ENCODE measurements around the gene MSX2. TPM values are rescaled to one million over a fixed set of nuclear protein-coding genes. Genes with fewer than 3 reads are reported as not detected.

MSX2 gene
- total RNA-seq, 1 experiment from 2014 or later = 64.4 TPM

GRCh38 chr5:174729075-174729680, 4.8 kb downstream of the MSX2 start:
- Histone ChIP-seq H3K9me3 (no peaks in the 10 kb centered on the region), H3K36me3 (ENCODE audit: control insufficient read depth, insufficient read depth, low read length) (no peaks in the 10 kb centered on the region; the same call in 1 of the 2 replicates), H3K4me3 (ENCODE audit: low read depth, low read length) (no peak overlapping the region), H3K27me3 (replicated peaks; ENCODE audit: control insufficient read depth, insufficient read depth, low read length) (no peaks in the 10 kb centered on the region), H3K4me1 (peaks cover 32% of the 10 kb centered on the region)
- H3K4me3 Mint-ChIP-seq (ENCODE audit: unreplicated experiment) = no peak overlapping the region
- no peak for TF ChIP-seq CTCF (IDR thresholded peaks at IDR 0.05; ENCODE audit: insufficient read depth in 1 of 2, low read depth in 1 of 2, low read length in 1 of 2, severe bottlenecking in 1 of 2, unreplicated experiment in 1 of 2)
- H3K4me1 Mint-ChIP-seq (ENCODE audit: low read depth, unreplicated experiment) = peaks cover 43% of the 10 kb centered on the region
- H3K27ac Mint-ChIP-seq (ENCODE audit: unreplicated experiment) = no peak overlapping the region
- intact Hi-C loops (cut with micrococcal nuclease; ENCODE audit: unreplicated experiment) = loop anchor here (5.0 kb wide), 1 partner anchor 267 kb away; no protein-coding TSS in a partner anchor
- no TSS peak for BruUV-seq (replicated peaks)
- H3K36me3 Mint-ChIP-seq (ENCODE audit: insufficient read depth, unreplicated experiment) = peaks cover 87% of the 10 kb centered on the region
- no peaks in the 10 kb centered on the region for H3K27me3 Mint-ChIP-seq (ENCODE audit: insufficient read depth, unreplicated experiment)
- ChIA-PET CTCF (no interaction called here), POLR2A (no interaction called here)
- no peak for DNase-seq
- H3K9me3 Mint-ChIP-seq (ENCODE audit: unreplicated experiment) = no peaks in the 10 kb centered on the region

- Histone ChIP-seq H3K4me3 (ENCODE audit: low read depth, low read length) (no peak overlapping the region), H3K4me1 (peaks cover 50% of the 10 kb centered on the region), H3K27me3 (replicated peaks; ENCODE audit: control insufficient read depth, insufficient read depth, low read length) (no peaks in the 10 kb centered on the region), H3K9me3 (no peaks in the 10 kb centered on the region), H3K36me3 (ENCODE audit: control insufficient read depth, insufficient read depth, low read length) (no peaks in the 10 kb centered on the region; the same call in 1 of the 2 replicates)
- Mint-ChIP-seq H3K4me1 (ENCODE audit: low read depth, unreplicated experiment) (peaks cover 52% of the 10 kb centered on the region), H3K36me3 (ENCODE audit: insufficient read depth, unreplicated experiment) (peaks cover 70% of the 10 kb centered on the region), H3K27me3 (ENCODE audit: insufficient read depth, unreplicated experiment) (no peaks in the 10 kb centered on the region), H3K9me3 (ENCODE audit: unreplicated experiment) (no peaks in the 10 kb centered on the region), H3K27ac (ENCODE audit: unreplicated experiment) (no peak overlapping the region), H3K4me3 (ENCODE audit: unreplicated experiment) (no peak overlapping the region)
- BruUV-seq (replicated peaks) = no TSS peak
- intact Hi-C loops (cut with micrococcal nuclease; ENCODE audit: unreplicated experiment) = no loop called here
- CTCF ChIA-PET = interaction anchor here (1.2 kb wide), 1 partner anchor 312 kb away, joined by 3 read pairs; no protein-coding TSS in a partner anchor
- POLR2A ChIA-PET = interaction anchor here (0.6 kb wide), 1 partner anchor 93 kb away, joined by 3 read pairs; no protein-coding TSS in a partner anchor
- no peak for TF ChIP-seq CTCF (IDR thresholded peaks at IDR 0.05; ENCODE audit: insufficient read depth in 1 of 2, low read depth in 1 of 2, low read length in 1 of 2, severe bottlenecking in 1 of 2, unreplicated experiment in 1 of 2)
- DNase-seq = no peak
Measured at GRCh38 chr5:174731214-174732035, 7.0 kb downstream of the MSX2 start.

Measured in Caco-2 (cell line).